GM23248 (cell line): ENCODE measurements around the gene MYPOP. TPM values are rescaled to one million over a fixed set of nuclear protein-coding genes. Genes with fewer than 3 reads are reported as not detected.

Source experiments
- DNase-seq: peaks from one replicate; pipeline ENCODE4 v3.0.0-alpha.2; 2015
- H2AFZ ChIP-seq: fragments of 200-600 bp; sonication (generic); 2 replicates; pipeline ENCODE4 v1.6.1; 2016; ENCODE audit warnings: antibody characterized with exemption
- H3F3A ChIP-seq: fragments of 200-600 bp; sonication (generic); 2 replicates; pipeline ENCODE4 v1.6.1; 2016; ENCODE audit warnings: mild to moderate bottlenecking, antibody characterized with exemption, mixed run types; ENCODE audit not compliant: insufficient read depth
- H3K27ac ChIP-seq: fragments of 200-600 bp; sonication (generic); 2 replicates; pipeline ENCODE4 v1.5.1; 2016; ENCODE audit warnings: mild to moderate bottlenecking
- H3K27me3 ChIP-seq: fragments of 200-600 bp; sonication (generic); replicated peaks from 2 replicates; pipeline ENCODE4 v1.6.1; 2016; ENCODE audit warnings: mild to moderate bottlenecking; ENCODE audit not compliant: insufficient read depth
- H3K36me3 ChIP-seq: fragments of 200-600 bp; sonication (generic); 2 replicates; pipeline ENCODE4 v1.6.1; 2016; ENCODE audit warnings: low read depth, mild to moderate bottlenecking
- H3K4me1 ChIP-seq: fragments of 200-600 bp; sonication (generic); 2 replicates; pipeline ENCODE4 v1.6.1; 2016; ENCODE audit warnings: mild to moderate bottlenecking; ENCODE audit not compliant: insufficient read depth
- H3K4me2 ChIP-seq: fragments of 200-600 bp; sonication (generic); one replicate; pipeline ENCODE4 v1.6.1; 2016; ENCODE audit warnings: mild to moderate bottlenecking; ENCODE audit not compliant: unreplicated experiment
- H3K4me3 ChIP-seq: fragments of 200-600 bp; sonication (generic); 2 replicates; pipeline ENCODE4 v1.5.1; 2016; ENCODE audit warnings: mild to moderate bottlenecking
- H3K79me2 ChIP-seq: fragments of 200-600 bp; sonication (generic); 2 replicates; pipeline ENCODE4 v1.6.1; 2016; ENCODE audit warnings: mild to moderate bottlenecking; ENCODE audit not compliant: insufficient read depth
- H3K9ac ChIP-seq: fragments of 200-600 bp; sonication (generic); 2 replicates; pipeline ENCODE4 v1.6.1; 2016; ENCODE audit warnings: mild to moderate bottlenecking
- H3K9me2 ChIP-seq: fragments of 200-600 bp; sonication (generic); 2 replicates; pipeline ENCODE4 v1.6.1; 2016; ENCODE audit warnings: mixed run types, mild to moderate bottlenecking, moderate library complexity; ENCODE audit not compliant: insufficient read depth
- H3K9me3 ChIP-seq: fragments of 200-600 bp; sonication (generic); one replicate; pipeline ENCODE4 v1.6.1; 2017; ENCODE audit warnings: low read depth
- H4K20me1 ChIP-seq: fragments of 200-600 bp; sonication (generic); 2 replicates; pipeline ENCODE4 v1.6.0; 2016; ENCODE audit not compliant: insufficient read depth
- EZH2 ChIP-seq: fragments of 200-600 bp; sonication (generic); IDR thresholded peaks from 2 replicates; pipeline ENCODE4 v1.6.1; 2018; ENCODE audit warnings: antibody characterized with exemption, mild to moderate bottlenecking; ENCODE audit not compliant: insufficient read depth, poor library complexity, severe bottlenecking
- EZH2phosphoT487 ChIP-seq: fragments of 200-600 bp; sonication (generic); IDR thresholded peaks from 2 replicates; pipeline ENCODE4 v1.6.1; 2018; ENCODE audit warnings: antibody characterized with exemption, moderate library complexity, mild to moderate bottlenecking, low read depth; ENCODE audit not compliant: insufficient read depth
- WGBS, 2 experiments: methylation state at CpG; one replicate each; pipeline ENCODE4 v1.1.6; 2015 to 2017; ENCODE audit warnings: low lambda C conversion rate in 2 of 2, low coverage in 1 of 2; ENCODE audit errors: missing lambda C conversion rate in 2 of 2; 5-methylcytosine and 5-hydroxymethylcytosine counted together
- in situ Hi-C: fragments of 300-500 bp; cut with MboI; formaldehyde crosslinking; loops from 2 replicates; pipeline ENCODE4 v1.15.0; 2020
- polyA plus RNA-seq: library from polyadenylated mRNA; unstranded; fragments of >200 nt; fragmentation: Nextera tagmentation; extraction: Ambion mirVana; gene quantifications from 2 replicates; pipeline ENCODE4 v1.2.1, GENCODE V29; 2016
- total RNA-seq: library from RNA; depleted of rRNA; stranded (reverse); fragments of >200 nt; shearing (Covaris generic); gene quantifications from 2 replicates; pipeline ENCODE4 v1.2.3, GENCODE V29; 2014

MYPOP gene
- total and polyA plus RNA-seq, 2 experiments from 2014 or later, result 1.6 to 3.5 TPM

GRCh38 chr19:45917421-45918091 lies 15.1 kb upstream of the MYPOP start:
- Histone ChIP-seq H3K36me3 (no peaks in the 10 kb centered on the region), H3K9me3 (no peaks in the 10 kb centered on the region), H3F3A (no peaks in the 10 kb centered on the region), H3K9ac (no peak overlapping the region), H4K20me1 (no peaks in the 10 kb centered on the region), H3K4me1 (no peaks in the 10 kb centered on the region), H3K27ac (no peak overlapping the region), H3K4me3 (no peak overlapping the region), H3K4me2 (no peak overlapping the region), H3K27me3 (peaks cover 14% of the 10 kb centered on the region; the same call in 1 of the 2 replicates), H3K79me2 (no peaks in the 10 kb centered on the region), H3K9me2 (no peaks in the 10 kb centered on the region), H2AFZ (no peak overlapping the region)
- TF ChIP-seq EZH2 (no peak), EZH2phosphoT487 (no peak)
- DNase-seq, result no peak
- in situ Hi-C loops, result no loop called here
- WGBS, 2 experiments, result 37 to 43% methylated on average over 4 of the region's 4 CpGs

- in situ Hi-C loops, result no loop called here
- WGBS, 2 experiments, result 56 to 61% methylated on average over 32 to 40 of the region's 44 CpGs
- no peaks in the 10 kb centered on the region for H3K9me3 ChIP-seq
- H3K27me3 ChIP-seq, result peaks cover 15% of the 10 kb centered on the region; the same call in 1 of the 2 replicates
- H3K4me1 ChIP-seq, result no peaks in the 10 kb centered on the region
- no peak within 1 kb of the TSS for H3K4me3 ChIP-seq
- no peak within 1 kb of the TSS for H3K27ac ChIP-seq
- no peaks in the 10 kb centered on the region for H3K9me2 ChIP-seq
- no peak within 1 kb of the TSS for H3K4me2 ChIP-seq
- H3K79me2 ChIP-seq, result no peaks in the 10 kb centered on the region
- no peak within 1 kb of the TSS for H3K9ac ChIP-seq
- TF ChIP-seq EZH2 (no peak), EZH2phosphoT487 (no peak)
- no peak within 1 kb of the TSS for H2AFZ ChIP-seq
- no peak for DNase-seq
- no peaks in the 10 kb centered on the region for H4K20me1 ChIP-seq
- no peaks in the 10 kb centered on the region for H3K36me3 ChIP-seq
- H3F3A ChIP-seq, result no peaks in the 10 kb centered on the region
Measured at GRCh38 chr19:45913874-45914830, 11.7 kb upstream of the MYPOP start, which contains the start of gene NANOS2. TSS of gene NANOS2 (minus strand) at chr19:45914778. CDS start at chr19:45914693, 85 bp downstream.

- H3K79me2 ChIP-seq, result no peaks in the 10 kb centered on the region
- H3K9me3 ChIP-seq, result no peaks in the 10 kb centered on the region
- in situ Hi-C loops, result no loop called here
- H3K4me2 ChIP-seq, result no peak overlapping the region
- WGBS, 2 experiments, result 55% methylated on average over 8 of the region's 8 CpGs
- H3K9ac ChIP-seq, result no peak overlapping the region
- H3K4me1 ChIP-seq, result 0 out of 2 replicates have a peak, but pooled peaks cover 3% of the 10 kb centered on the region
- TF ChIP-seq EZH2, result no peak
- TF ChIP-seq EZH2phosphoT487, result no peak
- H3F3A ChIP-seq, result peaks cover 5% of the 10 kb centered on the region; the same call in 1 of the 2 replicates
- H2AFZ ChIP-seq, result no peak overlapping the region
- H3K27me3 ChIP-seq, result 0 out of 2 replicates have a peak, but pooled peaks cover 7% of the 10 kb centered on the region
- no peak overlapping the region for H3K27ac ChIP-seq
- no peaks in the 10 kb centered on the region for H3K9me2 ChIP-seq
- H3K4me3 ChIP-seq, result no peak overlapping the region
- no peak for DNase-seq
- H4K20me1 ChIP-seq, result no peaks in the 10 kb centered on the region
- H3K36me3 ChIP-seq, result no peaks in the 10 kb centered on the region
Measured at GRCh38 chr19:45911291-45911690, 8.9 kb upstream of the MYPOP start.

GRCh38 chr19:45908956-45909355 lies 6.5 kb upstream of the MYPOP start:
- H3K4me2 ChIP-seq, result no peak overlapping the region
- no peaks in the 10 kb centered on the region for H3K9me2 ChIP-seq
- no peak overlapping the region for H2AFZ ChIP-seq
- H3K79me2 ChIP-seq, result no peaks in the 10 kb centered on the region
- H4K20me1 ChIP-seq, result no peaks in the 10 kb centered on the region
- no peak overlapping the region for H3K27ac ChIP-seq
- no peak for TF ChIP-seq EZH2phosphoT487
- TF ChIP-seq EZH2, result no peak
- in situ Hi-C loops, result no loop called here
- 0 out of 2 replicates have a peak, but pooled peaks cover 4% of the 10 kb centered on the region for H3K4me1 ChIP-seq
- peak; percentile 64 for DNase-seq
- 58 to 61% methylated on average over 5 of the region's 5 CpGs for WGBS, 2 experiments
- H3K9me3 ChIP-seq, result no peaks in the 10 kb centered on the region
- 0 out of 2 replicates have a peak, but pooled peaks cover 7% of the 10 kb centered on the region for H3K27me3 ChIP-seq
- peaks cover 9% of the 10 kb centered on the region; the same call in 1 of the 2 replicates for H3F3A ChIP-seq
- H3K9ac ChIP-seq, result no peak overlapping the region
- H3K4me3 ChIP-seq, result no peak overlapping the region
- no peaks in the 10 kb centered on the region for H3K36me3 ChIP-seq
